Smooth muscle cell (in vitro differentiated cells): ENCODE measurements around the gene SNAP23. TPM values are rescaled to one million over a fixed set of nuclear protein-coding genes. Genes with fewer than 3 reads are reported as not detected.

ENCODE experiments used
- DNase-seq: peaks from one replicate; lab custom pipeline; 2025; ENCODE audit not compliant: unreplicated experiment; lab: John Stamatoyannopoulos, UW
- H2AFZ ChIP-seq: fragments of 200-600 bp; sonication (generic); 2 replicates; pipeline ENCODE4 v1.6.0; 2016; ENCODE audit warnings: antibody characterized with exemption, low read depth, mild to moderate bottlenecking
- H3F3A ChIP-seq: fragments of 200-600 bp; sonication (generic); 2 replicates; pipeline ENCODE4 v1.6.0; 2017; ENCODE audit warnings: antibody characterized with exemption, low read depth
- H3K27ac ChIP-seq: fragments of 200-600 bp; sonication (generic); 2 replicates; pipeline ENCODE4 v1.5.1; 2016; ENCODE audit warnings: low read depth, mild to moderate bottlenecking
- H3K27me3 ChIP-seq: fragments of 200-600 bp; sonication (generic); 2 replicates; pipeline ENCODE4 v1.6.1; 2016; ENCODE audit warnings: low read depth, mild to moderate bottlenecking
- H3K36me3 ChIP-seq: fragments of 200-600 bp; sonication (generic); 2 replicates; pipeline ENCODE4 v1.5.1; 2016; ENCODE audit warnings: low read depth
- H3K4me1 ChIP-seq: fragments of 200-600 bp; sonication (generic); 2 replicates; pipeline ENCODE4 v1.5.1; 2016; ENCODE audit warnings: low read depth
- H3K4me2 ChIP-seq: fragments of 200-600 bp; sonication (generic); 2 replicates; pipeline ENCODE4 v1.6.0; 2016; ENCODE audit warnings: mild to moderate bottlenecking
- H3K4me3 ChIP-seq: fragments of 200-600 bp; sonication (generic); 2 replicates; pipeline ENCODE4 v1.5.1; 2016; ENCODE audit warnings: mild to moderate bottlenecking
- H3K79me2 ChIP-seq: fragments of 200-600 bp; sonication (generic); 2 replicates; pipeline ENCODE4 v1.6.0; 2016; ENCODE audit warnings: low read depth, mild to moderate bottlenecking
- H3K9ac ChIP-seq: fragments of 200-600 bp; sonication (generic); 2 replicates; pipeline ENCODE4 v1.6.0; 2016; ENCODE audit warnings: low read depth
- H3K9me3 ChIP-seq: fragments of 200-600 bp; sonication (generic); replicated peaks from 2 replicates; pipeline ENCODE4 v1.5.1; 2016; ENCODE audit warnings: low read depth
- H4K20me1 ChIP-seq: fragments of 200-600 bp; sonication (generic); 2 replicates; pipeline ENCODE4 v1.6.0; 2016; ENCODE audit warnings: low read depth
- WGBS: methylation state at CpG from one replicate; pipeline ENCODE4 v1.1.7; 2016; ENCODE audit warnings: low lambda C conversion rate; 5-methylcytosine and 5-hydroxymethylcytosine counted together
- polyA plus RNA-seq: library from polyadenylated mRNA; unstranded; fragments of >200 nt; fragmentation: Nextera tagmentation; extraction: Ambion mirVana; gene quantifications from 2 replicates; pipeline ENCODE4 v1.2.1, GENCODE V29; 2016
- total RNA-seq: library from RNA; depleted of rRNA; stranded (reverse); fragments of >200 nt; gene quantifications from 2 replicates; pipeline ENCODE4 v1.2.3, GENCODE V29; 2014
- TF ChIP-seq, protein P1 (sequence below): fragments of 200-600 bp; sonication (generic); IDR thresholded peaks from 2 replicates; pipeline ENCODE4 v1.5.1; 2017; ENCODE audit warnings: borderline replicate concordance, mild to moderate bottlenecking, antibody characterized with exemption; ENCODE audit not compliant: insufficient read depth, poor library complexity, severe bottlenecking

The SNAP23 gene
- total and polyA plus RNA-seq, 2 experiments from 2014 or later, result 73.8 to 78.7 TPM

DNA sequence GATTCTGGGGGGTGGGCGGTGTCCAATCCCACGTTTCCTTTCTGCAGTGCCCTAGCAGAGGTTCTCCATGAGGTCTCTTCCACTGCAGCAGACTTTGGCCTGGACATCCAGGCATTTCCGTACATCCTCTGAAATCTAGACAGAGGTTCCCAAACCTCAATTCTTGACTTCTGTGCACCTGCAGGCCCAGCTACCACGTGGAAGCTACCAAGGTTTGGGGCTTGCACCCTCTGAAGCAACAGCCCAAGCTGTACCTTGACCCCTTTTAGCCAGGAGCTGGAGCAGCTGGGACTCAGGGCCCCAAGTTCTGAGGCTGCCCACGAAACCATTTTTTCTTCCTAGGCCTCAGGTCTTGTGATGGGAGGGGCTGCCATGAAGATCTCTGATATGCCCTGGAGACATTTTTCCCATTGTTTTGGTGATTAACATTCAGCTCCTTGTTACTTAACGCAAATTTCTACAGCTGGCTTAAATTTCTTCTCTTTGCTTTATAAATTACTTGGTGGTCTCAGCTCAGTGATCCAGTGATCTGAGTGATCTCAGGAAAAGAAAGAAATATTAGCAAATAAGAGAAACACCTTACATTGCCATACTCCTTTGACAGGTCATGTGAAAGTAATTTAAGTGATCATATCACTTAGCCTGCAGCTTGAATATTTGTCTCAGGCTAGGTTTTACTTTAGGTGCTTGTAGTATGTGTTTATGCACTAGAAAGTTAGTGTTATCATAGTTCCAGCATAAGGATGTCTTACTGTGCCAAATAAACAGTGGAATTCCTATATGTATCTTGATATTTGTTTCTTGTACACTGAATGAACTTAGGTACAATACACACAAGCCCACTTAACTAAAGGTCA, 3.0 kb downstream of the SNAP23 start:
- Histone ChIP-seq H3K4me2 (no peak overlapping the region), H3K4me3 (no peak overlapping the region), H3F3A (peaks cover 30% of the 10 kb centered on the region), H3K79me2 (peaks cover 65% of the 10 kb centered on the region), H2AFZ (no peak overlapping the region), H3K4me1 (peaks cover 7% of the 10 kb centered on the region), H3K36me3 (no peaks in the 10 kb centered on the region), H3K27me3 (no peaks in the 10 kb centered on the region), H3K9ac (peak overlapping the region; percentile 52), H3K9me3 (no peaks in the 10 kb centered on the region), H4K20me1 (peaks cover 34% of the 10 kb centered on the region), H3K27ac (peak overlapping the region; percentile 89)
- WGBS, result 73% methylated on average over 6 of the region's 6 CpGs
- TF ChIP-seq, protein P1, sequence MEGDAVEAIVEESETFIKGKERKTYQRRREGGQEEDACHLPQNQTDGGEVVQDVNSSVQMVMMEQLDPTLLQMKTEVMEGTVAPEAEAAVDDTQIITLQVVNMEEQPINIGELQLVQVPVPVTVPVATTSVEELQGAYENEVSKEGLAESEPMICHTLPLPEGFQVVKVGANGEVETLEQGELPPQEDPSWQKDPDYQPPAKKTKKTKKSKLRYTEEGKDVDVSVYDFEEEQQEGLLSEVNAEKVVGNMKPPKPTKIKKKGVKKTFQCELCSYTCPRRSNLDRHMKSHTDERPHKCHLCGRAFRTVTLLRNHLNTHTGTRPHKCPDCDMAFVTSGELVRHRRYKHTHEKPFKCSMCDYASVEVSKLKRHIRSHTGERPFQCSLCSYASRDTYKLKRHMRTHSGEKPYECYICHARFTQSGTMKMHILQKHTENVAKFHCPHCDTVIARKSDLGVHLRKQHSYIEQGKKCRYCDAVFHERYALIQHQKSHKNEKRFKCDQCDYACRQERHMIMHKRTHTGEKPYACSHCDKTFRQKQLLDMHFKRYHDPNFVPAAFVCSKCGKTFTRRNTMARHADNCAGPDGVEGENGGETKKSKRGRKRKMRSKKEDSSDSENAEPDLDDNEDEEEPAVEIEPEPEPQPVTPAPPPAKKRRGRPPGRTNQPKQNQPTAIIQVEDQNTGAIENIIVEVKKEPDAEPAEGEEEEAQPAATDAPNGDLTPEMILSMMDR, result no peak
- DNase-seq, result no peak

DNA sequence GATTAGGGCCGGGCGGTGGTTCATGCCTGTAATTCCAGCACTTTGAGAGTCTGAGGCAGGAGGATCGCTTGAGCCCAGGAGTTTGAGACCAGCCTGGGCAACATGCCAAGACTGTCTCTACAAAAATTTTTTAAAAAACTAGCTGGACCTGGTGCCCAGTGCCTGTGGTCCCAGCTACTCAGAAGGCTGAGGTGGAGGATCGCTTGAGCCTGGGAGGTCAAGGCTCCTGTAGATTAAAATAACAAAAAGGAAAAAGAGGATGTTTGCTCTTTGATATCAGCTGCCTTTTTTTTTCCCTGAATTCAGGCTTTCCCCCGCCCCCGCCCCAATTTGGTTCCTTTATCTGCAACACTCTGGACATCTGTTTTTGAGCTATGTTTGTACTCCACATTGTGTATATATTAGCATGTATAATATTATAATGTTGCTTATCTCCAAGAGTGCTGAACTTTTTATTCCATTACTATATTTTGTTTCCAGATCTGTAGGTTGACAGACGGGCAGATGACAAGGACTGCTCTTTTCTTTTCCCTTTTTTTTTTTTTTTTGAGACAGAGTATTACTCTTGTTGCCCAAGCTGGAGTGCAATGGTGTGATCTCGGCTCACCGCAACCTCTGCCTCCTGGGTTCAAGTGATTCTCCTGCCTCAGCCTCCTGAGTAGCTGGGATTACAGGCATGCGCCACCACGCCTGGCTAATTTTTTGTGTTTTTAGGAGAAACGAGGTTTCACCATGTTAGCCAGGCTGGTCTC, 4.6 kb downstream of the SNAP23 start:
- no peaks in the 10 kb centered on the region for H3K27me3 ChIP-seq
- H2AFZ ChIP-seq, result no peak overlapping the region
- H3K27ac ChIP-seq, result peak overlapping the region; percentile 89
- no peak overlapping the region for H3K4me3 ChIP-seq
- 73% methylated on average over 12 of the region's 12 CpGs for WGBS
- H3K9ac ChIP-seq, result peak overlapping the region; percentile 52
- DNase-seq, result no peak
- TF ChIP-seq, protein P1, result no peak
- H3K4me2 ChIP-seq, result peak overlapping the region; percentile 43
- peaks cover 81% of the 10 kb centered on the region for H3K79me2 ChIP-seq
- H3K36me3 ChIP-seq, result no peaks in the 10 kb centered on the region
- H3K4me1 ChIP-seq, result peaks cover 6% of the 10 kb centered on the region
- peaks cover 18% of the 10 kb centered on the region for H3F3A ChIP-seq
- H4K20me1 ChIP-seq, result peaks cover 50% of the 10 kb centered on the region
- no peaks in the 10 kb centered on the region for H3K9me3 ChIP-seq

DNA sequence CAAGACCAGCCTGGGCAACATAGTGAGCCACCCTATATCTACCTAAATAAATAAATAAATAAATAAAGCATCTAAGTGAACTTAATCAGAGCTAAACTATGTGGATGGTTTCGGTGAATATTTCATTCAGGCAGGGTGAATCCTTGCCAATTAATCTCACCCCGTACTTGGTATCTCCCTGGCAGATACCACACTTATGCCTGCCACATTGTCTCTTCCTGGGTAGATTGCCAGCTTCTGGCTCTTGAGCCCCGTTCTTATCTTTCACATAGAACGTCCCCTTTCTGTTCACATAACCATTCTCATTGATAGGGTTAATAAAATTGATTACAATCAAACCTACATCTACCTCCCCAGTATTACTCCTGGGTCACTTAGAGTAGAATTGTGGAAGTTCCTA, 7.0 kb downstream of the SNAP23 start:
- H3F3A ChIP-seq, result peaks cover 15% of the 10 kb centered on the region
- WGBS, result 99% methylated on average over 4 of the region's 4 CpGs
- H3K9ac ChIP-seq, result no peak overlapping the region
- H2AFZ ChIP-seq, result no peak overlapping the region
- H3K9me3 ChIP-seq, result no peaks in the 10 kb centered on the region
- H3K4me3 ChIP-seq, result no peak overlapping the region
- no peaks in the 10 kb centered on the region for H3K27me3 ChIP-seq
- no peaks in the 10 kb centered on the region for H3K36me3 ChIP-seq
- H3K79me2 ChIP-seq, result peaks cover 76% of the 10 kb centered on the region
- no peak overlapping the region for H3K4me2 ChIP-seq
- H3K4me1 ChIP-seq, result peaks cover 6% of the 10 kb centered on the region
- H4K20me1 ChIP-seq, result peaks cover 75% of the 10 kb centered on the region
- DNase-seq, result no peak
- no peak overlapping the region for H3K27ac ChIP-seq
- TF ChIP-seq, protein P1, result no peak
